CD4-positive, alpha-beta memory T cell (primary cell): ENCODE measurements around the gene DNAJB1. TPM values are rescaled to one million over a fixed set of nuclear protein-coding genes. Genes with fewer than 3 reads are reported as not detected.
"Not testable (repeated sequence)": the region's sequence is repeated elsewhere in the genome, so short reads cannot be mapped to it uniquely, and the experiment has no call there.

ENCODE experiments used
- CTCF ChIA-PET: fragments of 350-600 bp; sonication (Branson Sonifier 250); formaldehyde crosslinking; loops from one replicate; lab custom pipeline; 2021; ENCODE audit warnings: inconsistent platforms; ENCODE audit not compliant: partially characterized antibody; lab: Charles Lee
- POLR2A ChIA-PET: fragments of 350-600 bp; sonication (Branson Sonifier 250); formaldehyde crosslinking; loops from one replicate; lab custom pipeline; 2021; ENCODE audit not compliant: partially characterized antibody; lab: Charles Lee
- DNase-seq, 5 donors: peaks; one replicate each; pipeline versions ENCODE4 v3.0.0 to v3.0.0-alpha.2; 2020 to 2022; ENCODE audit warnings: mixed read lengths in 1 of 5
- H3K27ac ChIP-seq: one replicate; pipeline ENCODE4 v1.7.0; 2013; ENCODE audit warnings: low read depth, low read length
- H3K27me3 ChIP-seq: 2 replicates; pipeline ENCODE4 v1.7.0; 2013; ENCODE audit warnings: mild to moderate bottlenecking, low read length, moderate library complexity; ENCODE audit not compliant: insufficient read depth
- H3K36me3 ChIP-seq: 2 replicates; pipeline ENCODE4 v1.7.0; 2013; ENCODE audit warnings: mild to moderate bottlenecking, low read length, moderate library complexity; ENCODE audit not compliant: insufficient read depth
- H3K4me1 ChIP-seq: 2 replicates; pipeline ENCODE4 v1.7.0; 2013; ENCODE audit warnings: mild to moderate bottlenecking, low read length, moderate library complexity; ENCODE audit not compliant: insufficient read depth
- H3K4me3 ChIP-seq, 2 donors: one replicate each; pipeline ENCODE4 v1.7.0; 2013; ENCODE audit warnings: low read length in 2 of 2, mild to moderate bottlenecking in 1 of 2
- H3K9me3 ChIP-seq, 2 donors: one replicate each; pipeline ENCODE4 v1.7.0; 2013; ENCODE audit warnings: low read length in 2 of 2, control low read depth in 1 of 2; ENCODE audit not compliant: control insufficient read depth in 1 of 2
- H3K27ac Mint-ChIP-seq, 7 donors: one replicate each; pipeline ENCODE4 v1.8.0; 2020 to 2021; ENCODE audit warnings: mixed read lengths in 7 of 7, mild to moderate bottlenecking in 6 of 7, inconsistent platforms in 3 of 7, moderate library complexity in 3 of 7
- H3K27me3 Mint-ChIP-seq, 2 donors: one replicate each; pipeline ENCODE4 v1.8.0; 2020 to 2021; ENCODE audit warnings: mixed read lengths in 2 of 2
- H3K36me3 Mint-ChIP-seq, 2 donors: one replicate each; pipeline ENCODE4 v1.8.0; 2020 to 2021; ENCODE audit warnings: mixed read lengths in 2 of 2, inconsistent platforms in 1 of 2, mild to moderate bottlenecking in 1 of 2
- H3K4me1 Mint-ChIP-seq, 4 donors: one replicate each; pipeline ENCODE4 v1.8.0; 2020 to 2021; ENCODE audit warnings: mixed read lengths in 4 of 4, mild to moderate bottlenecking in 1 of 4
- H3K4me3 Mint-ChIP-seq, 8 donors: one replicate each; pipeline ENCODE4 v1.8.0; 2020 to 2021; ENCODE audit warnings: mixed read lengths in 8 of 8, mild to moderate bottlenecking in 7 of 8, moderate library complexity in 6 of 8, inconsistent platforms in 3 of 8
- H3K9me3 Mint-ChIP-seq, 8 donors: one replicate each; pipeline ENCODE4 v1.8.0; 2020 to 2021; ENCODE audit warnings: mixed read lengths in 8 of 8, mild to moderate bottlenecking in 5 of 8, inconsistent platforms in 3 of 8, moderate library complexity in 1 of 8
- intact Hi-C: fragments of 100-400 bp; cut with micrococcal nuclease; formaldehyde crosslinking; loops from one replicate; pipeline ENCODE4 v1.15.1; 2023
- polyA plus RNA-seq, 2 donors: library from polyadenylated mRNA; unstranded; fragments of 300-500 nt; fragmentation: Illumina TruSeq; gene quantifications; one replicate each; pipeline ENCODE4 v1.2.3, GENCODE V29; 2021
- total RNA-seq, 2 experiments: library from RNA; stranded (reverse); gene quantifications; one replicate each; pipeline ENCODE4 v1.2.3, GENCODE V29; 2021

Gene DNAJB1
- total and polyA plus RNA-seq, 4 experiments from 2014 or later: 122 to 824 (median 223) TPM

- peak in 1 of 5 donors; percentile 42 for DNase-seq
- ChIA-PET CTCF (interaction anchor here (1.2 to 1.9 kb wide), 3 partner anchors 26 to 61 kb away, joined by 4 to 6 read pairs (median 5); partner anchors contain the start of gene NDUFB7), POLR2A (interaction anchor here (0.7 to 26.0 kb wide), 4 partner anchors 14 to 45 kb away, joined by 3 to 1220 read pairs (median 4); partner anchors contain the start of genes DNAJB1 and TECR)
- peaks cover 0 to 10% (median 0%) of the 10 kb centered on the region in 8 donors for H3K9me3 Mint-ChIP-seq
- peaks cover 13 to 24% of the 10 kb centered on the region in 2 donors for H3K36me3 Mint-ChIP-seq
- H3K27ac Mint-ChIP-seq: peak overlapping the region in 5 of 7 donors; percentile 61 to 86 (median 77)
- H3K4me3 ChIP-seq: no peak overlapping the region
- no peaks in the 10 kb centered on the region for H3K9me3 ChIP-seq
- peak overlapping the region in 2 of 8 donors; percentile 33 to 36 for H3K4me3 Mint-ChIP-seq
- H3K4me1 Mint-ChIP-seq: peaks cover 38 to 73% (median 55%) of the 10 kb centered on the region in 4 donors
- no peaks in the 10 kb centered on the region for H3K27me3 Mint-ChIP-seq
- peaks cover 53% of the 10 kb centered on the region for H3K4me1 ChIP-seq
- no peak overlapping the region for H3K27ac ChIP-seq
- H3K36me3 ChIP-seq: peaks cover 26% of the 10 kb centered on the region
- no peaks in the 10 kb centered on the region for H3K27me3 ChIP-seq
- intact Hi-C loops: no loop called here
These were observed 7.6 kb downstream of the DNAJB1 start for GRCh38 chr19:14510311-14511228.

DNA sequence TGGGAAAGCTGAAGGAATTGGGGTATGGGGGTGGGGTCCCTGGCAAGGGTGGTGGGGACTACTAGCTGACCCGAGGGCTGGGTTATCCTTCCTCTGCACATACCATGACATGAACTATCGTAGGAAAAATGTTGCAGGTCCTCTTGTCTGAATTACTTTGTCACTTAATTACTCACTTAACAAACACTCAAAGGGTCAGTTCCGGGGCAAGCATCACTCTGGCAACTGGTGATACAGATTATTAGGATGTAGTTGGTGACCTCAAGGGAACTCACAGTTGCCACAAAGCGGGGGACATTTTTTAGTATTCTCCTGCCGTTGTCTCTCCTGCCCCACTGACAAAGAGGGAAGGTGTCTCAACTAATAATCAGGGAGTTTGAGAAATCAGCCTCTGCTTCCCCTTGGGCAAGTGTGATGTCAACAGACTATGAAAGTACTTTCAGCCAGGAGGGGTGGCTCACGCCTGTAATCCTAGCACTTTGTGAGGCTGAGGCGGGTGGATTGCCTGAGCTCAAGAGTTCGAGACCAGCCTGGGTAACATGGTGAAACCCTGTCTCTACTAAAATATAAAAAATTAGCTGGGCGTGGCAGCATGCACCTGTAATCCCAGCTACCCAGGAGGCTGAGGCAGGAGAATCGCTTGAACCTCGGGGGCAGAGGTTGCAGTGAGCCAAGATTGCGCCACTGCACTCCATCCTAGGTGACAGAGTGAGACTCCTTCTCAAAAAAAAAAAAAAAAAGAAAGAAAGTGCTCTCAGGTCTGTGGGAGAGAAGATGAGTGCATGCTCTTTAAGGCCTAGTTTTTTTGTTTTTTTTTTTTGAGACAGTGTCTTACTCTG lies 10.3 kb downstream of the DNAJB1 start:
- H3K4me1 Mint-ChIP-seq: peaks cover 36 to 80% (median 55%) of the 10 kb centered on the region in 4 donors

GRCh38 chr19:14505488-14506239 lies 12.5 kb downstream of the DNAJB1 start:
- Histone ChIP-seq H3K4me1 (peaks cover 45% of the 10 kb centered on the region), H3K36me3 (no peaks in the 10 kb centered on the region), H3K27me3 (no peaks in the 10 kb centered on the region), H3K9me3 (no peaks in the 10 kb centered on the region), H3K27ac (peak overlapping the region; percentile 49), H3K4me3 (no peak overlapping the region)
- no peaks in the 10 kb centered on the region for H3K36me3 Mint-ChIP-seq
- ChIA-PET POLR2A (interaction anchor here (1.0 to 26.0 kb wide), 13 partner anchors 9 to 1823 kb away, joined by 3 to 1220 read pairs (median 5); partner anchors contain the start of genes ADGRE5, DNAJB1, GIPC1 and TECR), CTCF (interaction anchor here (0.9 to 5.7 kb wide), 17 partner anchors 10 to 369 kb away, joined by 3 to 142 read pairs (median 6); partner anchors contain the start of genes ASF1B, DNAJB1 and GIPC1)
- no peaks in the 10 kb centered on the region for H3K27me3 Mint-ChIP-seq
- peak overlapping the region in 7 of 8 donors; percentile 33 to 76 (median 68) for H3K4me3 Mint-ChIP-seq
- H3K4me1 Mint-ChIP-seq: peaks cover 34 to 73% (median 46%) of the 10 kb centered on the region in 4 donors
- H3K9me3 Mint-ChIP-seq: peaks cover 0 to 7% (median 0%) of the 10 kb centered on the region in 8 donors
- intact Hi-C loops: loop anchor here (1.0 kb wide), 3 partner anchors 9 to 51 kb away; partner anchors contain the start of gene GIPC1
- DNase-seq: peak; percentile 61 to 73 (median 69)
- peak overlapping the region; percentile 90 to 99 (median 97) for H3K27ac Mint-ChIP-seq

More for the DNA sequence above, 10.3 kb downstream of the DNAJB1 start:
- no peak overlapping the region for H3K27ac ChIP-seq
- Mint-ChIP-seq H3K27ac (peak overlapping the region; percentile 90 to 99 (median 97)), H3K36me3 (no peaks in the 10 kb centered on the region), H3K9me3 (peaks cover 0 to 9% (median 0%) of the 10 kb centered on the region in 8 donors), H3K4me3 (peak overlapping the region; percentile 13 to 83 (median 78)), H3K27me3 (no peaks in the 10 kb centered on the region)
- H3K4me3 ChIP-seq: no peak overlapping the region
- no peaks in the 10 kb centered on the region for H3K27me3 ChIP-seq
- H3K4me1 ChIP-seq: peaks cover 48% of the 10 kb centered on the region
- ChIA-PET CTCF (interaction anchor here (1.2 to 5.7 kb wide), 9 partner anchors 9 to 75 kb away, joined by 4 to 142 read pairs (median 6); partner anchors contain the start of genes DNAJB1 and GIPC1), POLR2A (interaction anchor here (0.6 to 26.0 kb wide), 18 partner anchors 11 to 1864 kb away, joined by 3 to 1220 read pairs (median 4); partner anchors contain the start of genes ADGRE5, ASF1B, DNAJB1 and GIPC1)
- H3K9me3 ChIP-seq: no peaks in the 10 kb centered on the region
- intact Hi-C loops: loop anchor here (1.0 kb wide), 3 partner anchors 10 to 22 kb away; partner anchors contain the start of genes DNAJB1 and TECR
- peak in 1 of 5 donors; percentile 34 for DNase-seq
- H3K36me3 ChIP-seq: peaks cover 1% of the 10 kb centered on the region

- Mint-ChIP-seq H3K27ac (peak overlapping the region; percentile 34 to 89 (median 75)), H3K4me1 (peaks cover 33 to 67% (median 43%) of the 10 kb centered on the region in 4 donors)
- H3K4me3 Mint-ChIP-seq, H3K9me3 Mint-ChIP-seq, DNase-seq, H3K27ac ChIP-seq, intact Hi-C loops, H3K4me3 ChIP-seq, H3K36me3 Mint-ChIP-seq, H3K9me3 ChIP-seq, H3K27me3 ChIP-seq, H3K36me3 ChIP-seq, H3K27me3 Mint-ChIP-seq: not testable (repeated sequence)
- ChIA-PET CTCF (interaction anchor here (0.6 to 5.7 kb wide), 19 partner anchors 9 to 182 kb away, joined by 3 to 142 read pairs (median 7); partner anchors contain the start of genes DNAJB1, GIPC1 and NDUFB7), POLR2A (interaction anchor here (0.6 to 26.0 kb wide), 9 partner anchors 8 to 99 kb away, joined by 3 to 1220 read pairs (median 4); partner anchors contain the start of genes DNAJB1, GIPC1 and TECR)
- peaks cover 41% of the 10 kb centered on the region for H3K4me1 ChIP-seq
These were observed 13.6 kb downstream of the DNAJB1 start for GRCh38 chr19:14504575-14504974.

DNA sequence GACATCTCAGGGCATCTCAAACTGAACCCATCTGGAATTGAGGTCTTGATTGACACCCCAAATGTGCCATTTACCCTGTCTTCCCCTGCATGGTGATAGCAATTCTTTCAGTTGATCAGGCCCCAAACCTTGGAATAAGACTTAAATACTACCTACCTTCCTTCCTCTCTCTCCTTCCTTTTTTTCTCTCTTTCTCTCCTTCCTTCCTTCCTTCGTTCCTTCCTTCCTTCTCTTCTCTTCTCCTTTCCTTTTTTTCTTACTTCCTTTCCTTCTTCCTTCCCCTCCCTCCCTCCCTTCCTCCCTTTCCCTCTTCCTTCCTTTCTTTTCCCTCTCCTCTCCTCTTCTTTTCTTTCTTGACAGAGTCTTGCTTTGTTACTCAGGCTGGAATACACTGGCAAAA lies 14.9 kb downstream of the DNAJB1 start:
- Mint-ChIP-seq H3K9me3 (peaks cover 0 to 7% (median 0%) of the 10 kb centered on the region in 8 donors), H3K27me3 (no peaks in the 10 kb centered on the region), H3K36me3 (no peaks in the 10 kb centered on the region), H3K4me3 (peak overlapping the region in 1 of 8 donors; percentile 43), H3K27ac (peak overlapping the region in 5 of 7 donors; percentile 57 to 85 (median 77)), H3K4me1 (peaks cover 28 to 57% (median 38%) of the 10 kb centered on the region in 4 donors)
- H3K4me1 ChIP-seq: peaks cover 37% of the 10 kb centered on the region
- ChIA-PET CTCF (interaction anchor here (1.0 to 5.7 kb wide), 8 partner anchors 14 to 366 kb away, joined by 4 to 142 read pairs (median 9); partner anchors contain the start of genes ASF1B, DNAJB1 and NDUFB7), POLR2A (interaction anchor here (26.0 kb wide), 1 partner anchor 22 kb away, joined by 1220 read pairs; the partner anchor contains the start of genes DNAJB1 and TECR)
- H3K4me3 ChIP-seq: no peak overlapping the region
- no peak for DNase-seq
- intact Hi-C loops: no loop called here
- H3K27me3 ChIP-seq: no peaks in the 10 kb centered on the region
- no peaks in the 10 kb centered on the region for H3K9me3 ChIP-seq
- H3K36me3 ChIP-seq: no peaks in the 10 kb centered on the region
- H3K27ac ChIP-seq: no peak overlapping the region
